GM12878 (cell line): ENCODE data around the gene PCLO. TPM values are rescaled to one million over a fixed set of nuclear protein-coding genes. Genes with fewer than 3 reads are reported as not detected.

Experiments used
- ATAC-seq: fragments of 200-7000 bp; cut with Tn5 transposase; 3 replicates; pipeline ENCODE4 v1.9.1; 2020; ENCODE audit warnings: mild to moderate bottlenecking, moderate library complexity
- BruUV-seq: library from RNA; stranded (reverse); fragments of 400-500 nt; replicated peaks from 2 replicates; lab custom pipeline; 2021; lab: Mats Ljungman, UMichigan
- CTCF ChIA-PET: fragments of 300-600 bp; sonication (Branson Sonifier 250); formaldehyde crosslinking; extraction: SDS; loops from one replicate; lab custom pipeline; 2021; ENCODE audit warnings: inconsistent platforms; lab: Yijun Ruan, JAX
- POLR2A ChIA-PET: fragments of 350-600 bp; formaldehyde crosslinking; extraction: SDS; loops from one replicate; lab custom pipeline; 2021; ENCODE audit warnings: inconsistent platforms; lab: Charles Lee
- RAD21 ChIA-PET: fragments of 300-600 bp; sonication (Branson Sonifier 250); formaldehyde crosslinking; loops from one replicate; lab custom pipeline; 2023; ENCODE audit warnings: antibody characterized with exemption; ENCODE audit not compliant: unreplicated experiment; lab: Charles Lee
- SMC1A ChIA-PET: fragments of 300-600 bp; sonication (Branson Sonifier 250); formaldehyde crosslinking; loops from one replicate; lab custom pipeline; 2023; ENCODE audit not compliant: unreplicated experiment, uncharacterized antibody; lab: Charles Lee
- DNase-seq: peaks from one replicate; pipeline ENCODE4 v3.0.0-alpha.2; 2011; ENCODE audit warnings: low read depth, low spot score
- FAIRE-seq: peaks from 3 replicates; lab custom pipeline; 2011; peaks lifted over from hg19 to GRCh38; lab: Jason Lieb, UNC
- H2AFZ ChIP-seq: 2 replicates; pipeline ENCODE4 v1.6.0; 2011; ENCODE audit warnings: low read depth, low read length, control low read depth; ENCODE audit not compliant: control insufficient read depth
- H3K27ac ChIP-seq: 2 replicates; pipeline ENCODE4 v1.5.1; 2011; ENCODE audit warnings: control low read depth; ENCODE audit not compliant: control insufficient read depth, insufficient read depth
- H3K27me3 ChIP-seq, 2 experiments: replicated peaks in 1 of 2; 2 replicates each; pipeline versions ENCODE4 v1.6.0 to v1.6.1; 2011; ENCODE audit warnings: low read length in 1 of 2; ENCODE audit not compliant: control insufficient read depth in 2 of 2, insufficient read depth in 2 of 2
- H3K36me3 ChIP-seq, 2 experiments: 2 replicates each; pipeline ENCODE4 v1.5.1; 2011; ENCODE audit warnings: low read length in 1 of 2; ENCODE audit not compliant: control insufficient read depth in 2 of 2, insufficient read depth in 2 of 2
- H3K4me1 ChIP-seq: 2 replicates; pipeline ENCODE4 v1.6.1; 2011; ENCODE audit warnings: mild to moderate bottlenecking, low read length, moderate library complexity, mixed read lengths; ENCODE audit not compliant: control insufficient read depth, insufficient read depth
- H3K4me2 ChIP-seq: 2 replicates; pipeline ENCODE4 v1.6.0; 2011; ENCODE audit warnings: control low read depth; ENCODE audit not compliant: control insufficient read depth, insufficient read depth
- H3K4me3 ChIP-seq: fragments of 200-600 bp; sonication (generic); 2 replicates; pipeline ENCODE4 v1.5.1; 2016
- H3K79me2 ChIP-seq: 2 replicates; pipeline ENCODE4 v1.6.0; 2011; ENCODE audit warnings: low read length; ENCODE audit not compliant: control insufficient read depth, insufficient read depth
- H3K9ac ChIP-seq: 2 replicates; pipeline ENCODE4 v1.8.0; 2011; ENCODE audit warnings: low read length, control low read depth, mixed read lengths; ENCODE audit not compliant: control insufficient read depth, insufficient read depth
- H3K9me3 ChIP-seq: replicated peaks from 3 replicates; pipeline ENCODE4 v1.5.1; 2011; ENCODE audit warnings: mild to moderate bottlenecking, low read length; ENCODE audit not compliant: control insufficient read depth, insufficient read depth
- H4K20me1 ChIP-seq: 2 replicates; pipeline ENCODE4 v1.6.0; 2011; ENCODE audit not compliant: control insufficient read depth, insufficient read depth
- ASH2L ChIP-seq: fragments of 300-600, 200-600 bp; sonication (generic); IDR thresholded peaks from 2 replicates; pipeline ENCODE4 v1.6.1; 2017; ENCODE audit warnings: low read depth, mild to moderate bottlenecking, borderline replicate concordance
- ATF2 ChIP-seq: IDR thresholded peaks from 2 replicates; pipeline ENCODE4 v1.6.1; 2012; ENCODE audit warnings: low read length, inconsistent platforms
- CHD1 ChIP-seq: IDR thresholded peaks from 2 replicates; pipeline ENCODE4 v1.6.1; 2012; ENCODE audit warnings: low read depth, low read length, improper control_type of control experiment
- E4F1 ChIP-seq: fragments of 450-650 bp; IDR thresholded peaks from 2 replicates; pipeline ENCODE4 v1.6.1; 2018; ENCODE audit warnings: borderline replicate concordance, mild to moderate bottlenecking; ENCODE audit not compliant: partially characterized antibody
- EED ChIP-seq: sonication (generic); IDR thresholded peaks from 2 replicates; pipeline ENCODE4 v1.6.1; 2016; ENCODE audit warnings: antibody characterized with exemption, low read depth
- NFIC ChIP-seq: IDR thresholded peaks from 2 replicates; pipeline ENCODE4 v1.6.1; 2012; ENCODE audit warnings: low read depth, mild to moderate bottlenecking, inconsistent platforms, low read length, moderate library complexity
- PBX3 ChIP-seq: IDR thresholded peaks from 2 replicates; pipeline ENCODE4 v1.6.1; 2011; ENCODE audit warnings: mild to moderate bottlenecking, low read depth, low read length, moderate library complexity; ENCODE audit not compliant: insufficient replicate concordance
- RCOR1 ChIP-seq: conservative IDR thresholded peaks from 2 replicates; pipeline ENCODE4 v1.6.1; 2012; ENCODE audit warnings: low read depth, low read length, improper control_type of control experiment
- ZNF592 ChIP-seq: fragments of 450-650 bp; IDR thresholded peaks from 2 replicates; pipeline ENCODE4 v1.6.1; 2017; ENCODE audit warnings: mild to moderate bottlenecking, moderate library complexity
- WGBS: methylation state at CpG from one replicate; pipeline ENCODE4 v1.1.6; 2016; ENCODE audit warnings: low lambda C conversion rate; ENCODE audit not compliant: insufficient replicate concordance, insufficient coverage; ENCODE audit errors: missing lambda C conversion rate; 5-methylcytosine and 5-hydroxymethylcytosine counted together
- in situ Hi-C: fragments of 300-500 bp; cut with MboI; formaldehyde crosslinking; loops from 9 replicates; pipeline ENCODE4 v1.14.3; 2018; ENCODE audit warnings: mixed read lengths
- intact Hi-C: fragments of 100-400 bp; cut with micrococcal nuclease; formaldehyde crosslinking; loops from one replicate; pipeline ENCODE4 v1.14.2; 2022; ENCODE audit not compliant: unreplicated experiment
- polyA plus RNA-seq, 11 experiments: library from polyadenylated mRNA; depleted of rRNA in 4 of 11; unstranded in 6 of 11; stranded (reverse) in 5 of 11; fragments of >200 nt; fragmentation: Nextera tagmentation in 4 of 11; fragmentation: Illumina TruSeq in 1 of 11; extraction: Ambion mirVana in 4 of 11; extraction: Trizol in 1 of 11; gene quantifications; 1 replicate in 1 of 11; 2 replicates in 10 of 11; pipeline versions ENCODE4 v1.2.1 to v1.2.3, GENCODE V29; 2011 to 2016; ENCODE audit warnings: inconsistent platforms in 2 of 11, missing spikeins in 2 of 11, low read depth in 1 of 11
- total RNA-seq, 4 experiments: library from RNA; depleted of rRNA in 3 of 4; stranded (reverse); fragments of >200 nt in 3 of 4; fragmentation: Illumina TruSeq in 1 of 4; extraction: Trizol in 1 of 4; gene quantifications; 2 replicates each; pipeline versions ENCODE4 v1.2.1 to v1.2.3, GENCODE V29; 2013 to 2021

PCLO gene
- total and polyA plus RNA-seq, 10 of the 15 experiments (the other 5 are each of a cell fraction or from before 2014, with no cell fraction given) = 0.01 to 0.08 (median 0.03) TPM; not detected in 6

- no peak for FAIRE-seq
- CTCF ChIA-PET = no interaction called here
- H4K20me1 ChIP-seq = no peaks in the 10 kb centered on the region
These were observed 4.1 kb upstream of the PCLO start for GRCh38 chr7:83166781-83167180.

More at GRCh38 chr7:83166781-83167180, 4.1 kb upstream of the PCLO start:
- Histone ChIP-seq H3K9ac (no peak overlapping the region), H3K36me3 (no peaks in the 10 kb centered on the region), H3K27ac (no peak overlapping the region), H2AFZ (no peak overlapping the region), H3K4me1 (no peaks in the 10 kb centered on the region), H3K4me3 (no peak overlapping the region), H3K9me3 (no peaks in the 10 kb centered on the region)
- no TSS peak for BruUV-seq
- ChIA-PET POLR2A (no interaction called here), SMC1A (no interaction called here)
- DNase-seq = no peak
- WGBS = 8% methylated on average over 1 of the region's 1 CpG
- in situ Hi-C loops (no loop called here), intact Hi-C loops (no loop called here)
- no peak for ATAC-seq
- TF ChIP-seq RCOR1 = no peak
- TF ChIP-seq ASH2L = no peak
- no peak for TF ChIP-seq EED
- no peak for TF ChIP-seq CHD1
- no peak for TF ChIP-seq E4F1
- TF ChIP-seq PBX3 = no peak
- TF ChIP-seq NFIC = no peak
- TF ChIP-seq ZNF592 = no peak
- TF ChIP-seq ATF2 = no peak
- TF ChIP-seq, all 136 proteins: peak for 0
- RAD21 ChIA-PET = no interaction called here
- Histone ChIP-seq H3K27me3 (peaks cover 0 to 5% of the 10 kb centered on the region in 2 experiments; a peak in 3 of 4 replicates), H3K79me2 (no peaks in the 10 kb centered on the region), H3K4me2 (no peak overlapping the region)
